A549 (cell line): ENCODE measurements around the gene CSAG1. TPM values are rescaled to one million over a fixed set of nuclear protein-coding genes. Genes with fewer than 3 reads are reported as not detected.

Source experiments
- polyA plus RNA-seq, 4 experiments: library from polyadenylated mRNA; depleted of rRNA in 3 of 4; stranded (reverse); fragments of >200 nt; fragmentation: RNase III in 1 of 4; extraction: RNeasy Plus Mini Kit Qiagen cat#74134 plus additional on column Dnase treatment in 1 of 4; gene quantifications; 2 replicates in 3 of 4; 3 replicates in 1 of 4; pipeline ENCODE4 v1.2.3, GENCODE V29; 2011 to 2017

The CSAG1 gene
- polyA plus RNA-seq, 2 of the 4 experiments (the other 2 are of a cell fraction) = 0.27 to 1.4 TPM

Other genes with a start within 250 kb of the CSAG1 start
- gene GABRQ, start 95.8 kb downstream of the CSAG1 start, polyA plus RNA-seq (2011; rRNA removed) = 0.50 and 0.54 TPM in 2 replicates
- 0.52 to 0.72 TPM (median 0.70 TPM) in 3 replicates for gene GABRQ, start 95.8 kb downstream of the CSAG1 start, polyA plus RNA-seq (2017; fragmentation: RNase III; extraction: RNeasy Plus Mini Kit Qiagen cat#74134 plus additional on column Dnase treatment)
- gene MAGEA3, start 34.9 kb downstream of the CSAG1 start, polyA plus RNA-seq (2011; rRNA removed) = 0.96 and 1.3 TPM in 2 replicates
- 2.2 to 2.3 TPM (median 2.3 TPM) in 3 replicates for gene MAGEA3, start 34.9 kb downstream of the CSAG1 start, polyA plus RNA-seq (2017; fragmentation: RNase III; extraction: RNeasy Plus Mini Kit Qiagen cat#74134 plus additional on column Dnase treatment)
- gene CSAG2, start 24.4 kb downstream of the CSAG1 start, polyA plus RNA-seq (2011; rRNA removed) = not detected in 2 replicates
- gene CSAG2, start 24.4 kb downstream of the CSAG1 start, polyA plus RNA-seq (2017; fragmentation: RNase III; extraction: RNeasy Plus Mini Kit Qiagen cat#74134 plus additional on column Dnase treatment) = not detected in 3 replicates
- gene MAGEA2B, start 19.1 kb downstream of the CSAG1 start, polyA plus RNA-seq (2011; rRNA removed) = 0.08 TPM in 1 of 2 replicates, not detected in the other
- gene MAGEA2B, start 19.1 kb downstream of the CSAG1 start, polyA plus RNA-seq (2017; fragmentation: RNase III; extraction: RNeasy Plus Mini Kit Qiagen cat#74134 plus additional on column Dnase treatment) = not detected in 3 replicates
- 1.7 TPM in 2 replicates for gene MAGEA12, start within 50 bp of the CSAG1 start, polyA plus RNA-seq (2011; rRNA removed)
- 0.12 to 0.27 TPM (median 0.25 TPM) in 3 replicates for gene MAGEA12, start within 50 bp of the CSAG1 start, polyA plus RNA-seq (2017; fragmentation: RNase III; extraction: RNeasy Plus Mini Kit Qiagen cat#74134 plus additional on column Dnase treatment)
- 0.09 and 0.34 TPM in 2 replicates for gene MAGEA2, start 20.1 kb upstream of the CSAG1 start, polyA plus RNA-seq (2011; rRNA removed)
- gene MAGEA2, start 20.1 kb upstream of the CSAG1 start, polyA plus RNA-seq (2017; fragmentation: RNase III; extraction: RNeasy Plus Mini Kit Qiagen cat#74134 plus additional on column Dnase treatment) = 0.04 to 0.05 TPM in 2 of 3 replicates, not detected in the other
- 0.10 TPM in 1 of 2 replicates, not detected in the other for gene CSAG3, start 25.5 kb upstream of the CSAG1 start, polyA plus RNA-seq (2011; rRNA removed)
- gene CSAG3, start 25.5 kb upstream of the CSAG1 start, polyA plus RNA-seq (2017; fragmentation: RNase III; extraction: RNeasy Plus Mini Kit Qiagen cat#74134 plus additional on column Dnase treatment) = not detected in 3 replicates
- 15.2 and 21.2 TPM in 2 replicates for gene MAGEA6, start 36.0 kb upstream of the CSAG1 start, polyA plus RNA-seq (2011; rRNA removed)
- 10.2 to 11.3 TPM (median 10.9 TPM) in 3 replicates for gene MAGEA6, start 36.0 kb upstream of the CSAG1 start, polyA plus RNA-seq (2017; fragmentation: RNase III; extraction: RNeasy Plus Mini Kit Qiagen cat#74134 plus additional on column Dnase treatment)
- gene CETN2, start 97.0 kb upstream of the CSAG1 start, polyA plus RNA-seq (2011; rRNA removed) = 64.7 and 69.2 TPM in 2 replicates
- 77.8 to 87.3 TPM (median 82.6 TPM) in 3 replicates for gene CETN2, start 97.0 kb upstream of the CSAG1 start, polyA plus RNA-seq (2017; fragmentation: RNase III; extraction: RNeasy Plus Mini Kit Qiagen cat#74134 plus additional on column Dnase treatment)
- gene NSDHL, start 97.3 kb upstream of the CSAG1 start, polyA plus RNA-seq (2011; rRNA removed) = 24.9 and 26.9 TPM in 2 replicates
- 43.0 to 51.3 TPM (median 50.5 TPM) in 3 replicates for gene NSDHL, start 97.3 kb upstream of the CSAG1 start, polyA plus RNA-seq (2017; fragmentation: RNase III; extraction: RNeasy Plus Mini Kit Qiagen cat#74134 plus additional on column Dnase treatment)
- gene ZNF185, start 164.3 kb upstream of the CSAG1 start, polyA plus RNA-seq (2011; rRNA removed) = 11.2 and 12.8 TPM in 2 replicates
- 4.9 to 5.2 TPM (median 5.0 TPM) in 3 replicates for gene ZNF185, start 164.3 kb upstream of the CSAG1 start, polyA plus RNA-seq (2017; fragmentation: RNase III; extraction: RNeasy Plus Mini Kit Qiagen cat#74134 plus additional on column Dnase treatment)